NCI-H2227 (cell line): Measurements from ENCODE around the gene UGT2B10.

Experiments used
- DNase-seq: peaks from one replicate; lab custom pipeline; 2025; ENCODE audit not compliant: unreplicated experiment; lab: John Stamatoyannopoulos, UW

The UGT2B10 gene

GRCh38 chr4:68869274-68869773, 53.5 kb downstream of the UGT2B10 start:
- DNase-seq: no peak

- no peak for DNase-seq
These were observed 56.2 kb downstream of the UGT2B10 start for GRCh38 chr4:68871809-68872642.

GRCh38 chr4:68872643-68873502, 57.1 kb downstream of the UGT2B10 start:
- DNase-seq: no peak

GRCh38 chr4:68874507-68874906, 58.7 kb downstream of the UGT2B10 start:
- DNase-seq: no peak

GRCh38 chr4:68877555-68877954, 61.8 kb downstream of the UGT2B10 start:
- no peak for DNase-seq

GRCh38 chr4:68878048-68878447, 62.3 kb downstream of the UGT2B10 start:
- DNase-seq: no peak
